ENCODE measurements around the gene STEAP2. TPM values are rescaled to one million over a fixed set of nuclear protein-coding genes. Genes with fewer than 3 reads are reported as not detected.

The STEAP2 gene
- total RNA-seq (7.1 TPM), polyA plus RNA-seq (ENCODE audit: insufficient read depth in 1 of 8, insufficient read length in 8 of 8, low replicate concordance in 1 of 8) (1 to 10 TPM; 1.9 to 5.9 (median 2.8) TPM)
- long read RNA-seq, donor 1: 0 reads
- long read RNA-seq, donor 2: 0 reads
- long read RNA-seq, donor 3: 0 reads
- long read RNA-seq, donor 4: 0 reads
- long read RNA-seq, donor 5, full-length matches to known transcripts: 1 of 1 reads
- long read RNA-seq, donor 5, partial matches to known transcripts: 0 of 1 reads
- long read RNA-seq, donor 5, other reads (novel, unspliced or antisense): 0 of 1 reads
- long read RNA-seq, donor 6: 0 reads
- long read RNA-seq, donor 7: 0 reads
- long read RNA-seq, donor 8, full-length matches to known transcripts: 1 of 1 reads
- long read RNA-seq, donor 8, partial matches to known transcripts: 0 of 1 reads
- long read RNA-seq, donor 8, other reads (novel, unspliced or antisense): 0 of 1 reads
- long read RNA-seq, donor 9: 0 reads
- long read RNA-seq, donor 10: 0 reads
- long read RNA-seq, donor 11: 0 reads

DNA sequence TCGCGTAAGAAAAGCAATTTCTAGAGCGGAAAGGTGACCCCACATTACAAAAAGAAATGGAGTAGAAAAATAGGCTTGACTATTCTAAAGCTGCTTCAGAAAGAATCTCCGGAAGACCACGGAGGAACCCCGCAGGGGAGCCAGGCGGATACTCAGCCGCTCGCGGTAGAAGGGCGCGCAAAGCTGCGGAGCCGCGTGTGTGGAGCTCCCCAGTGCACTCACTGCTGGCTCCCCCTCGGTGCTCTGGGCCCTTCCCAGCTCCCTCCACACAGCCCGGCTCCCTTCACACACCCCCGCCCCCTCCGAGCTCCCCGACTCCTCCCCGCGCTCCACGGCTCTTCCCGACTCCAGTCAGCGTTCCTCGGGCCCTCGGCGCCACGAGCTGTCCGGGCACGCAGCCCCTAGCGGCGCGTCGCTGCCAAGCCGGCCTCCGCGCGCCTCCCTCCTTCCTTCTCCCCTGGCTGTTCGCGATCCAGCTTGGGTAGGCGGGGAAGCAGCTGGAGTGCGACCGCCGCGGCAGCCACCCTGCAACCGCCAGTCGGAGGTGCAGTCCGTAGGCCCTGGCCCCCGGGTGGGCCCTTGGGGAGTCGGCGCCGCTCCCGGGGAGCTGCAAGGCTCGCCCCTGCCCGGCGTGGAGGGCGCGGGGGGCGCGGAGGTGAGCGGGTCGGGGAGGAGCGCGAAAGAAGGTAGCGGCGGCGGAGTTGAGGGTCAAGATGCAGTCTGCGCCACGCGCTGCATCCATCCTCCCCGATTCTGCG is at the start of gene STEAP2:
TSS of gene STEAP2 (plus strand) at position 350 of the 758 bp plus-strand sequence. CDS start 13,343 bp downstream, outside the sequence.
- H3K9me3 ChIP-seq (replicated peaks; ENCODE audit: control insufficient read depth, low read depth, low read length): no peaks in the 10 kb centered on the region
- peak within 1 kb of the TSS; percentile 76 for H3K27ac ChIP-seq (ENCODE audit: low read length)
- under 1% methylated on average over 67 of the region's 73 CpGs for WGBS (ENCODE audit: insufficient coverage)
- H3K4me1 ChIP-seq (ENCODE audit: control insufficient read depth, insufficient read depth, low read length): peaks cover 11% of the 10 kb centered on the region
- H3K27me3 ChIP-seq (ENCODE audit: control insufficient read depth, insufficient read depth, low read length): peaks cover 12% of the 10 kb centered on the region
- peak; percentile 94 for DNase-seq
- peak within 1 kb of the TSS; percentile 57 for H3K4me3 ChIP-seq (ENCODE audit: low read length)
- no peaks in the 10 kb centered on the region for H3K36me3 ChIP-seq (ENCODE audit: control insufficient read depth, insufficient read depth, low read length)

DNA sequence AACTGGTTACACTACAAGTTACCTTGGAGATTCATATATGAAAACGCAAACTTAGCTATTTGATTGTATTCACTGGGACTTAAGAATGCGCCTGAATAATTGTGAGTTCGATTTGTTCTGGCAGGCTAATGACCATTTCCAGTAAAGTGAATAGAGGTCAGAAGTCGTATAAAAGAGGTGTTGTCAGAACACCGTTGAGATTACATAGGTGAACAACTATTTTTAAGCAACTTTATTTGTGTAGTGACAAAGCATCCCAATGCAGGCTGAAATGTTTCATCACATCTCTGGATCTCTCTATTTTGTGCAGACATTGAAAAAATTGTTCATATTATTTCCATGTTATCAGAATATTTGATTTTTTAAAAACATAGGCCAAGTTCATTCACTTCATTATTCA is 48.0 kb upstream of the STEAP2 start:
- Histone ChIP-seq H3K36me3 (ENCODE audit: control insufficient read depth, insufficient read depth, low read length) (no peaks in the 10 kb centered on the region), H3K27ac (ENCODE audit: low read length) (no peak overlapping the region), H3K4me3 (ENCODE audit: low read length) (no peak overlapping the region), H3K27me3 (ENCODE audit: control insufficient read depth, insufficient read depth, low read length) (no peaks in the 10 kb centered on the region), H3K4me1 (ENCODE audit: control insufficient read depth, insufficient read depth, low read length) (no peaks in the 10 kb centered on the region), H3K9me3 (replicated peaks; ENCODE audit: control insufficient read depth, low read depth, low read length) (no peaks in the 10 kb centered on the region)
- 92% methylated on average over 3 of the region's 5 CpGs for WGBS (ENCODE audit: insufficient coverage)
- no peak for DNase-seq

DNA sequence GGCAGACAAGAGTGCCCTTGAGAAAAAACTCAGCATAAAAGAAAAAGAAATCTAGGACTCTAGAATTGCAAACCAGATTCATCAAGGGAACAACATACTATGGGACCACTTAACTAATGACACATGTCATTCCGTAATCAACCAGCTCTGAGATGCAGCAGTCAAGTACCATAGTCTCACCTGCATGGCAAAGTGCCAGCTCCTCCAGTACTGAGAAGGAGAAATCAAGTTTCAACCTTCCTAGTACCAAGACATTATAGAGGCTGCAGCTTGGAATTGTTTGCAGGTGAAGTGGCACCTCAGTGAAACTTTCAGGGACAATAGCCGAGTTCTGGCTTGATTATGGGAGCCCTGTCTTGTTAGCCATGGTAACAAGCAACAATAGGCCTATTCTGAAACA is 45.8 kb upstream of the STEAP2 start:
- H3K27ac ChIP-seq (ENCODE audit: low read length): no peak overlapping the region
- H3K4me1 ChIP-seq (ENCODE audit: control insufficient read depth, insufficient read depth, low read length): no peaks in the 10 kb centered on the region
- DNase-seq: no peak
- no peak overlapping the region for H3K4me3 ChIP-seq (ENCODE audit: low read length)
- no peaks in the 10 kb centered on the region for H3K27me3 ChIP-seq (ENCODE audit: control insufficient read depth, insufficient read depth, low read length)
- H3K36me3 ChIP-seq (ENCODE audit: control insufficient read depth, insufficient read depth, low read length): no peaks in the 10 kb centered on the region
- WGBS (ENCODE audit: insufficient coverage): no CpG with 5 or more reads among the region's 2 CpGs
- H3K9me3 ChIP-seq (replicated peaks; ENCODE audit: control insufficient read depth, low read depth, low read length): no peaks in the 10 kb centered on the region

DNA sequence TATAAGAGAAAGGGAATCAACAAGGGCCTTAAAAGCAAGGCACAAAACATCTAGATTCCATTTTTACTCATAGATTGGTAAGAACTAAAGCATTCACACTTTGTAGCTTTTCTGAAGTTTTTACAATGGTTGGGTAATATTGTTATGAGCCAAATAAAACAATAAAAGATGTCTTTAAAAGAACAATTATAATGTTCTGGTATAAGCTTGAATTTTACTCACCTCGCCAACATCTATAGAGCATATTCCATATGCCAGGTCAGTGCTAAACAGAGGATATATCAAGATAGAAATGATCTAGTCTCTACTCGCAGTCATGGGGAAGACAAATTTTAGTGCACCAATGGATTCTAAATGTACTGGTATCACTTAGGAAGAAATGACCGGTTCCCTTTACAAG is 45.4 kb upstream of the STEAP2 start:
- no peaks in the 10 kb centered on the region for H3K36me3 ChIP-seq (ENCODE audit: control insufficient read depth, insufficient read depth, low read length)
- H3K4me3 ChIP-seq (ENCODE audit: low read length): no peak overlapping the region
- no peak for DNase-seq
- no peaks in the 10 kb centered on the region for H3K9me3 ChIP-seq (replicated peaks; ENCODE audit: control insufficient read depth, low read depth, low read length)
- H3K4me1 ChIP-seq (ENCODE audit: control insufficient read depth, insufficient read depth, low read length): no peaks in the 10 kb centered on the region
- H3K27ac ChIP-seq (ENCODE audit: low read length): no peak overlapping the region
- 83% methylated on average over 1 of the region's 3 CpGs for WGBS (ENCODE audit: insufficient coverage)
- no peaks in the 10 kb centered on the region for H3K27me3 ChIP-seq (ENCODE audit: control insufficient read depth, insufficient read depth, low read length)

DNA sequence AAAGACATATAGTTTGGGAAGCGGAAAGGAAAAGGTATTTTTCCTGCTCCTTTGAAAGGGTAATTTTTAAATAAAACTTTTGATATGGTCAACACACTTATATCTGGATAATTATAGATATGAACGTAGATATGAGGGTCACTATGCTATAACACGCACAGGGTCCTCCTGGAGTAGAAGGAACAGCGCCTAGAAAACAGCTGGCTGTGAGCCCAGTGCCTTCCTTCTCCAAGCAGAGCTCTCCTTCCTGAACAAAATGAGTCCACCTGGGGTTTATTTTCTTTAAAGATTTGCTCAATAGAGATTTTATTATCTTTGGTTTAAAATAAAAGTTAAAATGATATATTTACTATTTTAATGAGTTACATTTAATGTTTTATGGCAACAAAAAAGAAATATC is 44.2 kb upstream of the STEAP2 start:
- WGBS (ENCODE audit: insufficient coverage): no CpG with 5 or more reads among the region's 4 CpGs
- Histone ChIP-seq H3K4me1 (ENCODE audit: control insufficient read depth, insufficient read depth, low read length) (no peaks in the 10 kb centered on the region), H3K27me3 (ENCODE audit: control insufficient read depth, insufficient read depth, low read length) (no peaks in the 10 kb centered on the region), H3K9me3 (replicated peaks; ENCODE audit: control insufficient read depth, low read depth, low read length) (no peaks in the 10 kb centered on the region), H3K27ac (ENCODE audit: low read length) (no peak overlapping the region), H3K4me3 (ENCODE audit: low read length) (no peak overlapping the region), H3K36me3 (ENCODE audit: control insufficient read depth, insufficient read depth, low read length) (no peaks in the 10 kb centered on the region)
- DNase-seq: no peak

DNA sequence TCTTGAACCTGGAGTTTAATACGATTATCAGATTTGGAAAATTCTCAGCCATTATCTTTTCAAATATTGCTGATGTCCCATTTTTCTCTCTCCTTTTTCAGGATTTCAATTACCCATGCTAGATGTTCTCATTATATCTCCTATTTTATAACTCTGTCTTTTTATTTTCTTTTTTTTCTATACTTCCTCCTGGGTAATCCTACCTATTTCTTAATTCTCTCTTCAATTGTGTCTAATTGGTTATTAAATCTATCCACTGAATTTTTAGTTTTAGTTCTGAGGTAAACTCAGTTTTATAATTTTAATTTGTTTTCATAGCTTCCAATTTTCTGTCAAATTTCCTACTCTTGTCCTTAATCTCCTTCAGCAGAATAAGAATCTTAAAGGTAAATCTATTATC is 41.6 kb upstream of the STEAP2 start:
- no peaks in the 10 kb centered on the region for H3K9me3 ChIP-seq (replicated peaks; ENCODE audit: control insufficient read depth, low read depth, low read length)
- no peak for DNase-seq
- no peaks in the 10 kb centered on the region for H3K27me3 ChIP-seq (ENCODE audit: control insufficient read depth, insufficient read depth, low read length)
- no peak overlapping the region for H3K27ac ChIP-seq (ENCODE audit: low read length)
- H3K4me3 ChIP-seq (ENCODE audit: low read length): no peak overlapping the region
- H3K4me1 ChIP-seq (ENCODE audit: control insufficient read depth, insufficient read depth, low read length): no peaks in the 10 kb centered on the region
- no peaks in the 10 kb centered on the region for H3K36me3 ChIP-seq (ENCODE audit: control insufficient read depth, insufficient read depth, low read length)
- no CpG with 5 or more reads among the region's 1 CpG for WGBS (ENCODE audit: insufficient coverage)

DNA sequence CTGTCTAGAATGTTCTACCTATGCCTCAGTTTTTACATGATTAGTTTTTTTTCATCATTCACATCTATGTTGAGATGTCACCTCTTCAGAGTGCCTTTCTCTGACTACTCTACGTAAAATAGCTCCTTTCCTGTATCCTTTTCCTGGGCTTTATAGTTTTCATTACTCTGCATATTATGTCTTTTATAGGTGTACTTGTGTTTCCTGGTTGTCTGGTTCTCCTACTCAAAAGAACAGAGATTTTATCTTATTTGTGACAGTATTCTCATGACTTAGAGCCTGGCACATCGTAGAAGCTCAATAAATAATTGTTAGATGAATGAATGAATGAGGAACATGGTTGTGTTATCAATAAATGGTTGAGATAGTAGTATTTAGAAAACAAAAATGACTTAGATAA is 39.4 kb upstream of the STEAP2 start:
- H3K27me3 ChIP-seq (ENCODE audit: control insufficient read depth, insufficient read depth, low read length): no peaks in the 10 kb centered on the region
- no peaks in the 10 kb centered on the region for H3K4me1 ChIP-seq (ENCODE audit: control insufficient read depth, insufficient read depth, low read length)
- peaks cover 2% of the 10 kb centered on the region for H3K9me3 ChIP-seq (replicated peaks; ENCODE audit: control insufficient read depth, low read depth, low read length)
- no peak overlapping the region for H3K27ac ChIP-seq (ENCODE audit: low read length)
- WGBS (ENCODE audit: insufficient coverage): no CpG with 5 or more reads among the region's 2 CpGs
- no peak overlapping the region for H3K4me3 ChIP-seq (ENCODE audit: low read length)
- no peak for DNase-seq
- no peaks in the 10 kb centered on the region for H3K36me3 ChIP-seq (ENCODE audit: control insufficient read depth, insufficient read depth, low read length)

DNA sequence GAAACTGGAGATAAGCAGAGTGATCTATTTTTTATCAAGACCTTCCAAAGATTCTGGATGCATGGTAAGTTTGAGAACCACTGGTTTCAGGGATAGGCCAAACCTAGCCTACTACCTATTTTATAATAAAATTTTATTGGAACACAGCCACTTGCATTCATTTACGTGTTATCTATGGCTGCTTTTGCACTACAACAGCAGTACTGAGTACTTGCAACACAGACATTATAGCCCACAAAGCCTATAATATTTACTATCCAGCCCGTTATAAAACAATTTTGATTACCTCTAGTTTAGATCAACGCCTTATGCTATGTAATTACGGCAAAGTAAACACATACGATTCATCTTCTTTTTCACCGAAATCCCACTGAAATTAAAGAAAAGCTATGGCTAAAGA is 38.9 kb upstream of the STEAP2 start:
- no peaks in the 10 kb centered on the region for H3K36me3 ChIP-seq (ENCODE audit: control insufficient read depth, insufficient read depth, low read length)
- H3K4me1 ChIP-seq (ENCODE audit: control insufficient read depth, insufficient read depth, low read length): no peaks in the 10 kb centered on the region
- DNase-seq: no peak
- WGBS (ENCODE audit: insufficient coverage): 100% methylated on average over 1 of the region's 6 CpGs
- peaks cover 2% of the 10 kb centered on the region for H3K9me3 ChIP-seq (replicated peaks; ENCODE audit: control insufficient read depth, low read depth, low read length)
- H3K4me3 ChIP-seq (ENCODE audit: low read length): no peak overlapping the region
- no peaks in the 10 kb centered on the region for H3K27me3 ChIP-seq (ENCODE audit: control insufficient read depth, insufficient read depth, low read length)
- no peak overlapping the region for H3K27ac ChIP-seq (ENCODE audit: low read length)

DNA sequence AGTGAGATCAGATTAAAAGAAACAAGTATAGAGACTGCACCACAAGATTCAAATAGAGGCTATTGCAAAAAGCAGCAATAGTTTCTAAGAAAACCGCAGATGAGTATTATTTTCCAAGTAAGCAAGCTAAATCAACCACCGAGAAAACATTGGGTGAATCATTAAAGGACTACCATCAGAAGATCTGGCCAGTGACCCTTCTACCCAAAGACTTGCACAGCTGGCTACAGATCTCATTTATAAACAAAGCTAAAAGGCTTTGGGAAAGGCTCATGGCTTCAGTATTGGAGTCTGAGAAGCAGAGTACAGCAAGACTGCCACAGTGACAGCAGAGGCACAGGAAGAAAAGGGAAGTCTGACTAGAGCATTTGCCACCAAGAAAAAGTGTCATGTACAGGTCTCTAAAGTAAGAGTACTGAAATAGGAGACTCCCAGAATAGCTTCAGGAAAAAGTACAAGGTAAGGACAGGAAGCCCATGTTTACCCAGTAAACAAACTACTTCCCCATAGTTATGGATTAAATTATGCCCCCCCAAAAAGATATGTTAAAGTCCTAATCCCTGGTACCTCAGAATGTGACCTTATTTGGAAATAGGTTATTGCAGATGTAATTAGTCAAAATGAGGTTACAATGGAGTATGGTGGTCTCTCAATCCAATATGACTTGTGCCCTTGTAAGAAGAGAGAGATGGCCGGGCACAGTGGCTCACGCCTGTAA is 38.3 kb upstream of the STEAP2 start:
- Histone ChIP-seq H3K27ac (ENCODE audit: low read length) (no peak overlapping the region), H3K4me3 (ENCODE audit: low read length) (no peak overlapping the region), H3K27me3 (ENCODE audit: control insufficient read depth, insufficient read depth, low read length) (no peaks in the 10 kb centered on the region), H3K36me3 (ENCODE audit: control insufficient read depth, insufficient read depth, low read length) (no peaks in the 10 kb centered on the region), H3K4me1 (ENCODE audit: control insufficient read depth, insufficient read depth, low read length) (no peaks in the 10 kb centered on the region), H3K9me3 (replicated peaks; ENCODE audit: control insufficient read depth, low read depth, low read length) (peaks cover 2% of the 10 kb centered on the region)
- WGBS (ENCODE audit: insufficient coverage): no CpG with 5 or more reads among the region's 4 CpGs
- DNase-seq: no peak

DNA sequence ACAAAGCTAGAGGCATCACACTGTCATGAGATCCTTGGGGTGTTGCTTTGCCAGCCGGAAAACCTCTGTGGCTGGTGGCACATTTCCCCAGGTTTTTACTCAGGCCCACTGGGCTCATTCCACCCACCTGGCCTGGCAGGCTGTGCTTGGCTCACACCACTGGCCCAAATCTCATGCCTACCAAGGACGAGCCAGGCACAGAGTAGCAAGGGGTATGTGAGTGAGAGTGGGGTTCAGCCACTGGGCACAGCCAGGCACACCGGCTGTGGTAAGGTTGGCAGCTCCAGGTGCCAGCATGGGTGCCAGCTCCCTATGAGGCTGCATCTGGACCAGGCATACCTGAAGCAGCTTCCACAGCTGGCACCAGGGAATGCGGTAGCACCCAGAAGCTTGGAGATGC is 35.9 kb upstream of the STEAP2 start:
- no peaks in the 10 kb centered on the region for H3K27me3 ChIP-seq (ENCODE audit: control insufficient read depth, insufficient read depth, low read length)
- H3K36me3 ChIP-seq (ENCODE audit: control insufficient read depth, insufficient read depth, low read length): no peaks in the 10 kb centered on the region
- H3K27ac ChIP-seq (ENCODE audit: low read length): no peak overlapping the region
- DNase-seq: no peak
- H3K4me3 ChIP-seq (ENCODE audit: low read length): no peak overlapping the region
- H3K9me3 ChIP-seq (replicated peaks; ENCODE audit: control insufficient read depth, low read depth, low read length): peaks cover 2% of the 10 kb centered on the region
- 100% methylated on average over 2 of the region's 4 CpGs for WGBS (ENCODE audit: insufficient coverage)
- H3K4me1 ChIP-seq (ENCODE audit: control insufficient read depth, insufficient read depth, low read length): no peaks in the 10 kb centered on the region

Data from muscle of leg (tissue), 16 donors.